Fibroblast of villous mesenchyme (primary cell): ENCODE measurements around the gene SLC24A4. TPM values are rescaled to one million over a fixed set of nuclear protein-coding genes. Genes with fewer than 3 reads are reported as not detected.

ENCODE experiments used
- DNase-seq: peaks from one replicate; pipeline ENCODE4 v3.0.0-alpha.2; 2010; ENCODE audit warnings: low read depth
- H3K4me3 ChIP-seq: 2 replicates; pipeline ENCODE4 v1.5.1; 2011; ENCODE audit warnings: low read depth, mild to moderate bottlenecking, low read length
- total RNA-seq: library from RNA; depleted of rRNA; stranded (reverse); fragments of >200 nt; gene quantifications from 2 replicates; pipeline ENCODE4 v1.2.3, GENCODE V29; 2012
- TF ChIP-seq, protein P1 (sequence below): IDR thresholded peaks from 2 replicates; pipeline ENCODE4 v1.5.1; 2012; ENCODE audit warnings: low read depth, mild to moderate bottlenecking, low read length; ENCODE audit not compliant: insufficient read depth

Gene SLC24A4
- total RNA-seq, 1 donor, result not detected

GRCh38 chr14:92443167-92443566 lies 120.2 kb downstream of the SLC24A4 start:
- TF ChIP-seq, protein P1, sequence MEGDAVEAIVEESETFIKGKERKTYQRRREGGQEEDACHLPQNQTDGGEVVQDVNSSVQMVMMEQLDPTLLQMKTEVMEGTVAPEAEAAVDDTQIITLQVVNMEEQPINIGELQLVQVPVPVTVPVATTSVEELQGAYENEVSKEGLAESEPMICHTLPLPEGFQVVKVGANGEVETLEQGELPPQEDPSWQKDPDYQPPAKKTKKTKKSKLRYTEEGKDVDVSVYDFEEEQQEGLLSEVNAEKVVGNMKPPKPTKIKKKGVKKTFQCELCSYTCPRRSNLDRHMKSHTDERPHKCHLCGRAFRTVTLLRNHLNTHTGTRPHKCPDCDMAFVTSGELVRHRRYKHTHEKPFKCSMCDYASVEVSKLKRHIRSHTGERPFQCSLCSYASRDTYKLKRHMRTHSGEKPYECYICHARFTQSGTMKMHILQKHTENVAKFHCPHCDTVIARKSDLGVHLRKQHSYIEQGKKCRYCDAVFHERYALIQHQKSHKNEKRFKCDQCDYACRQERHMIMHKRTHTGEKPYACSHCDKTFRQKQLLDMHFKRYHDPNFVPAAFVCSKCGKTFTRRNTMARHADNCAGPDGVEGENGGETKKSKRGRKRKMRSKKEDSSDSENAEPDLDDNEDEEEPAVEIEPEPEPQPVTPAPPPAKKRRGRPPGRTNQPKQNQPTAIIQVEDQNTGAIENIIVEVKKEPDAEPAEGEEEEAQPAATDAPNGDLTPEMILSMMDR, result no peak
- no peak for DNase-seq
- H3K4me3 ChIP-seq, result no peak overlapping the region

- DNase-seq, result no peak
- no peak overlapping the region for H3K4me3 ChIP-seq
- TF ChIP-seq, protein P1, result no peak
Observed at GRCh38 chr14:92443741-92444140, 120.8 kb downstream of the SLC24A4 start.

DNA sequence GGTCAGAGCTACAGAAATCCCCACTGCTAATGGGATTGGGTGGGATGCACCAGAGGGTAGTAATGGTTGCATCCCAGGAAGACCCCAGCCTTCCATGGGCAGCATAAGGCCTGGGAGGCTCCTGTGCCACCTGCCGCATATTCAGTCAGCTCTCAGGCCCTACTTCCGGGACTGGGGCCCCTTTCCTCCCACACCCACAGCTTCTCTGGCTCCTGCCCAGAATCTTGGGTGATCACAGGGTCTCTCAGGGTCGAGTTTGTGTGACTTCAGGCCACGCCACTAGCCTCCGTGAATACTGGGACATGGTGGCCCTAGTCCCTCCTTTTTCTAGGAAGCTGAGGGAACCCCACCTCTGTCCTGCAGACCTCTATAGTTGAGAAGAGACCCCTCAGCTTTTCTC lies 123.8 kb downstream of the SLC24A4 start:
- TF ChIP-seq, protein P1, result no peak
- H3K4me3 ChIP-seq, result no peak overlapping the region
- no peak for DNase-seq

DNA sequence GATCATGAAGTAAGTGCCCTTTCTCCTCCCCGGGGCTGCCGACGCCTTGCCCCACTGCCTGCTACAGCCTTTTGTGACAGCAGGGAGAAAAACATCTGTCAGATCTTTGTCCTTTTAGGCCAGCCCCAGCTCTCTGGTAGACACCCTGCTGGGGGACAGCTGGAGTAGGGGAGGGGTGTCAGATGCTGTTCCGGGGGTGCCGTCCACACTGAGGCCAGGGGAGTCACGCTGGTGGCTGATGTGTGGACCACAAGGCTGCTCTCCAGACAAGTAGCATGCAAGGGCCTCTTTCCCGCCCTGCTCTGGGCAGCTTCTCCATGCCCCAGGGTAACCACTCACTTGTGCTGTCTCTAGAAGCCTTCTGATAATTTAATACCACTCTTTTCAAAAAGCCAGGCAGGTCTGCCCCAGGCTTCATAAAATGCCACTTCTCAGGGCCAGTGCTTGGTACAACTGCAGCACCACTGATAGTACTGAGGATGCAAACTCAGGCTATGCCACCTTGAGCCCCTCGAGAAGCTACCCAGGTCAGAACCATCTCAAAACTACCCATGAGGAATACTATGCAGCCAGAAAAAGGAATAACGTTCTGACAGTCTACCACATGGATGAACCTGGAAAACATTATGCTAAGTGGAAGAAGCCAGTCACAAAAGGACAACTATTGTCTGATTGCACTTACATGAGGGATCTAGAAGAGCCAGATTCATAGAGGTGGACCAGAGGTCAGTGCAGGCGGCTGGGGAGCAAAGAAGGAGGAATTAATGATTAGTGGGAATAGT lies 124.6 kb downstream of the SLC24A4 start:
- H3K4me3 ChIP-seq, result no peak overlapping the region
- no peak for DNase-seq
- TF ChIP-seq, protein P1, result no peak

GRCh38 chr14:92448786-92449185 lies 125.8 kb downstream of the SLC24A4 start:
- TF ChIP-seq, protein P1, result no peak
- no peak for DNase-seq
- no peak overlapping the region for H3K4me3 ChIP-seq

DNA sequence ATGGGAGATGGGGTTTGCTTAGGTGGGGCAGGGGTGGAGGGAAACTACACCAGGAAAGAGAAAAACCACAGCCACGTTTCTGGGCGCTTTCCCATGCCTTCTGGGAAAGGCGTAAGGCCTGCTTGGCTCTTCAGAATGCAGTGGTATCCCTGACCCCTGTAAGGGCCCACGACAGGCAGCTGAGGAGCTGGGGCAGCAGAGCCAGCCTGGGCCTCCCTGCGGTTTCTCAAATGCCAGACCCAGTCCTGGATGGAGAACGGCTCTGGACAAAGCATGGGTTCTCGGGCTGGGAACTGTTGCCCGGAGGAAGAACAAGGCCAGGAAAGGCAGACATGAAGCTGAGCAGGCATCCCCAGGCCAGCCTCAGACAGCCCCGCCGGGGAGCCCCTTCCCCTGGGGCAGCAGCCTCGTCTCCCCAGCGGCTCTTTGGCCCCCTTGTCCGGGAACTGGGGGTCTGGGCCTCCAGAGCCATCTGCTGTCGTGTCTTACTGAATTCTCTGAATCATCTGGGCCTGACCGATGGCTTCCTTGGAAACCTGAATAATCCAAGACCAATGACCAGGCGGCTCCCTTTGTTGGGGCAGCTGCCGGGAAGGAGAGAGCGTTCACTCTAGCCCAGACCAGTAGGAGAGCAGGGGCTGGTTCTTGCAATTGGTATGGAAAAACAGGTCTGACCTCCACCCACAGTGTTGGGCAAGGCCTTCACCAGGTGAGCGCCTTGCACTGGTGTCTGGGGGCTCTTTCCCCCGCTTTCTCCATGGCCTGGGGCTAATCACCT lies 126.6 kb downstream of the SLC24A4 start:
- TF ChIP-seq, protein P1, result no peak
- DNase-seq, result no peak

More for the DNA sequence above, 126.6 kb downstream of the SLC24A4 start:
- no peak overlapping the region for H3K4me3 ChIP-seq
